Panc1 (cell line): Measurements from ENCODE around the gene TMC8.

Source experiments
- POLR2AphosphoS5 ChIP-seq: IDR thresholded peaks from 2 replicates; pipeline ENCODE4 v1.6.1; 2012; ENCODE audit warnings: mild to moderate bottlenecking, low read depth, low read length, moderate library complexity
- TF ChIP-seq, protein P1 (sequence below): fragments of 450-650 bp; IDR thresholded peaks from 2 replicates; pipeline ENCODE4 v1.5.1; 2017; ENCODE audit warnings: mild to moderate bottlenecking
- TF ChIP-seq, protein P2 (sequence below), 2 experiments: IDR thresholded peaks; 2 replicates each; pipeline ENCODE4 v1.6.1; 2011 to 2012; ENCODE audit warnings: low read depth in 2 of 2, control low read depth in 1 of 2, low read length in 1 of 2, mild to moderate bottlenecking in 1 of 2, moderate library complexity in 1 of 2; ENCODE audit not compliant: insufficient read depth in 1 of 2

DNA sequence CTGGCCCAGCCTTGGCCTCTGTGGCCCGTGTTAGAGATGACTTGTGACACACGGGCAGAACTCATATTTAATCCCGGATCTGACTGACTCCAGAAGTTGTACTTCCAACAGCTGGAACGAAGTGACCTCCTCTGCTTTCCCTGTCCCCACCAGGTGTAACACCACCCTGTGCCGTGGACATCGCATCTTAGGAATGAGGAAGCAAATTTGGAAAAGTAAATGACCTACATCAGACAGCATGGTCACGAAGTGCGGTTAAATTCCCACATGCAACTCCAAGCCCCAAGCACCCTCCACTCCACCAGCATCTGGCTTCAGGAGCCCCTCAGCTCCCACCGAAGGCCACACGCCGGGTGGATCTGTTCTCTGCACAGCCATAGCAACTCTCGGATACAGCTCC is 53.3 kb downstream of the TMC8 start:
- TF ChIP-seq, protein P1, sequence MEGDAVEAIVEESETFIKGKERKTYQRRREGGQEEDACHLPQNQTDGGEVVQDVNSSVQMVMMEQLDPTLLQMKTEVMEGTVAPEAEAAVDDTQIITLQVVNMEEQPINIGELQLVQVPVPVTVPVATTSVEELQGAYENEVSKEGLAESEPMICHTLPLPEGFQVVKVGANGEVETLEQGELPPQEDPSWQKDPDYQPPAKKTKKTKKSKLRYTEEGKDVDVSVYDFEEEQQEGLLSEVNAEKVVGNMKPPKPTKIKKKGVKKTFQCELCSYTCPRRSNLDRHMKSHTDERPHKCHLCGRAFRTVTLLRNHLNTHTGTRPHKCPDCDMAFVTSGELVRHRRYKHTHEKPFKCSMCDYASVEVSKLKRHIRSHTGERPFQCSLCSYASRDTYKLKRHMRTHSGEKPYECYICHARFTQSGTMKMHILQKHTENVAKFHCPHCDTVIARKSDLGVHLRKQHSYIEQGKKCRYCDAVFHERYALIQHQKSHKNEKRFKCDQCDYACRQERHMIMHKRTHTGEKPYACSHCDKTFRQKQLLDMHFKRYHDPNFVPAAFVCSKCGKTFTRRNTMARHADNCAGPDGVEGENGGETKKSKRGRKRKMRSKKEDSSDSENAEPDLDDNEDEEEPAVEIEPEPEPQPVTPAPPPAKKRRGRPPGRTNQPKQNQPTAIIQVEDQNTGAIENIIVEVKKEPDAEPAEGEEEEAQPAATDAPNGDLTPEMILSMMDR = no peak
- TF ChIP-seq, protein P2, sequence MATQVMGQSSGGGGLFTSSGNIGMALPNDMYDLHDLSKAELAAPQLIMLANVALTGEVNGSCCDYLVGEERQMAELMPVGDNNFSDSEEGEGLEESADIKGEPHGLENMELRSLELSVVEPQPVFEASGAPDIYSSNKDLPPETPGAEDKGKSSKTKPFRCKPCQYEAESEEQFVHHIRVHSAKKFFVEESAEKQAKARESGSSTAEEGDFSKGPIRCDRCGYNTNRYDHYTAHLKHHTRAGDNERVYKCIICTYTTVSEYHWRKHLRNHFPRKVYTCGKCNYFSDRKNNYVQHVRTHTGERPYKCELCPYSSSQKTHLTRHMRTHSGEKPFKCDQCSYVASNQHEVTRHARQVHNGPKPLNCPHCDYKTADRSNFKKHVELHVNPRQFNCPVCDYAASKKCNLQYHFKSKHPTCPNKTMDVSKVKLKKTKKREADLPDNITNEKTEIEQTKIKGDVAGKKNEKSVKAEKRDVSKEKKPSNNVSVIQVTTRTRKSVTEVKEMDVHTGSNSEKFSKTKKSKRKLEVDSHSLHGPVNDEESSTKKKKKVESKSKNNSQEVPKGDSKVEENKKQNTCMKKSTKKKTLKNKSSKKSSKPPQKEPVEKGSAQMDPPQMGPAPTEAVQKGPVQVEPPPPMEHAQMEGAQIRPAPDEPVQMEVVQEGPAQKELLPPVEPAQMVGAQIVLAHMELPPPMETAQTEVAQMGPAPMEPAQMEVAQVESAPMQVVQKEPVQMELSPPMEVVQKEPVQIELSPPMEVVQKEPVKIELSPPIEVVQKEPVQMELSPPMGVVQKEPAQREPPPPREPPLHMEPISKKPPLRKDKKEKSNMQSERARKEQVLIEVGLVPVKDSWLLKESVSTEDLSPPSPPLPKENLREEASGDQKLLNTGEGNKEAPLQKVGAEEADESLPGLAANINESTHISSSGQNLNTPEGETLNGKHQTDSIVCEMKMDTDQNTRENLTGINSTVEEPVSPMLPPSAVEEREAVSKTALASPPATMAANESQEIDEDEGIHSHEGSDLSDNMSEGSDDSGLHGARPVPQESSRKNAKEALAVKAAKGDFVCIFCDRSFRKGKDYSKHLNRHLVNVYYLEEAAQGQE (IDR thresholded peaks at IDR 0.05; ENCODE audit: insufficient read depth in 1 of 2, low read depth in 2 of 2, low read length in 1 of 2) = no peak
- TF ChIP-seq POLR2AphosphoS5 = no peak
